Measurements from ENCODE around the gene OTOS. TPM values are rescaled to one million over a fixed set of nuclear protein-coding genes. Genes with fewer than 3 reads are reported as not detected.

OTOS gene
- total RNA-seq, result not detected

DNA sequence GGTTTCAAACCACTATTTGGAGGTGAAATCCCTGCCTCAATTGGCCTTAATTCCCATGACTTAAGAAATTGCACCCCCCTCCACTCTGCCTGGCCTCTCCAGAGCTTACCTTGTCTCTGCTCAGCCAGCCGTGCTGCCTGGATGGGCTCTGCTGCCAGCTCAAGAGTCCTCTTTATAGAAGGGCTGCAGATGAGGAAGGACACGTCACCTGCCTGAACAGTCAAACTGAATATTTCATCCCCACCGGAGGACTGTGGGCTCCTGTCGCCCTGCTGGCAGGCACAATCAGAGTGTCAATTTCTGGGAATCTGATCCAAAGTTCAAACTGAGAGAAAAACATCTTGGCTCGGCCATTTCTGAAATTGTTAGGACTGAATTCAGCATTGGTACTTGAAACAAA is at the start of gene OTOS:
TSS of gene OTOS (minus strand) at position 148 of the 400 bp plus-strand sequence. CDS start 332 bp downstream, outside the sequence.
- intact Hi-C loops (cut with DNase I), result loop anchor here (5.0 kb wide), 1 partner anchor 1103 kb away; no protein-coding TSS in a partner anchor
- no peak within 1 kb of the TSS for H3K4me3 ChIP-seq
- no peak for DNase-seq (ENCODE audit: low spot score)
- H3K9me3 ChIP-seq, result no peaks in the 10 kb centered on the region
- H3K27me3 ChIP-seq (replicated peaks; ENCODE audit: insufficient read depth), result no peaks in the 10 kb centered on the region
- TF ChIP-seq, protein P1, sequence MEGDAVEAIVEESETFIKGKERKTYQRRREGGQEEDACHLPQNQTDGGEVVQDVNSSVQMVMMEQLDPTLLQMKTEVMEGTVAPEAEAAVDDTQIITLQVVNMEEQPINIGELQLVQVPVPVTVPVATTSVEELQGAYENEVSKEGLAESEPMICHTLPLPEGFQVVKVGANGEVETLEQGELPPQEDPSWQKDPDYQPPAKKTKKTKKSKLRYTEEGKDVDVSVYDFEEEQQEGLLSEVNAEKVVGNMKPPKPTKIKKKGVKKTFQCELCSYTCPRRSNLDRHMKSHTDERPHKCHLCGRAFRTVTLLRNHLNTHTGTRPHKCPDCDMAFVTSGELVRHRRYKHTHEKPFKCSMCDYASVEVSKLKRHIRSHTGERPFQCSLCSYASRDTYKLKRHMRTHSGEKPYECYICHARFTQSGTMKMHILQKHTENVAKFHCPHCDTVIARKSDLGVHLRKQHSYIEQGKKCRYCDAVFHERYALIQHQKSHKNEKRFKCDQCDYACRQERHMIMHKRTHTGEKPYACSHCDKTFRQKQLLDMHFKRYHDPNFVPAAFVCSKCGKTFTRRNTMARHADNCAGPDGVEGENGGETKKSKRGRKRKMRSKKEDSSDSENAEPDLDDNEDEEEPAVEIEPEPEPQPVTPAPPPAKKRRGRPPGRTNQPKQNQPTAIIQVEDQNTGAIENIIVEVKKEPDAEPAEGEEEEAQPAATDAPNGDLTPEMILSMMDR (IDR thresholded peaks at IDR 0.05), result no peak
- TF ChIP-seq POLR2A (IDR thresholded peaks at IDR 0.05) (no peak), POLR2AphosphoS5 (IDR thresholded peaks at IDR 0.05) (no peak)
- no peaks in the 10 kb centered on the region for H3K36me3 ChIP-seq
- 66% methylated on average over 5 of the region's 5 CpGs for WGBS
- no peak within 1 kb of the TSS for H3K27ac ChIP-seq
- H3K4me1 ChIP-seq (replicated peaks), result no peaks in the 10 kb centered on the region

DNA sequence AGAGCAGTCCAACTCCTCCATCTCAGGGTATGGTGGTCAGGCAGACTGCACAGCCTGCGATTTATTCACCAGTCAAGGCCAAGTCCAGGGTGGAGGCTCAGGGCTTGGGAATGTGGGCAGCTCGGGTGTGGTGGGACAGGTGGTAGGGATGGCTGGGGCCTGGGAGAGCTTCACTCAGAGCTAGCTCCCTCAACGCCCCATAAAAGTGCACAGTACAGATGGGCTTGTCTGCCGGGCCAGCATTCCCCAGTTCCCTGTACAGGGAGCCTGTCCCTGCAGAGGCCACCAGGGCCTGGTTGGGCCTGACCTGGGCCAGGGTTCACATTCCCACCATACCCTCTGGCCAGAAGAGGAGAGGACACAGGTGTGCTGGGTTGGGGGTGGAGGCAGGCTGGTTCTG is 49.2 kb upstream of the OTOS start:
- intact Hi-C loops (cut with DNase I), result no loop called here
- TF ChIP-seq POLR2AphosphoS5 (IDR thresholded peaks at IDR 0.05) (no peak), POLR2A (IDR thresholded peaks at IDR 0.05) (no peak)
- TF ChIP-seq, protein P1 (IDR thresholded peaks at IDR 0.05), result no peak
- no peaks in the 10 kb centered on the region for H3K36me3 ChIP-seq
- H3K27me3 ChIP-seq (replicated peaks; ENCODE audit: insufficient read depth), result no peaks in the 10 kb centered on the region
- H3K4me1 ChIP-seq (replicated peaks), result no peaks in the 10 kb centered on the region
- no peak for DNase-seq (ENCODE audit: low spot score)
- no peak overlapping the region for H3K27ac ChIP-seq
- no peaks in the 10 kb centered on the region for H3K9me3 ChIP-seq
- no peak overlapping the region for H3K4me3 ChIP-seq
- 64% methylated on average over 4 of the region's 4 CpGs for WGBS

DNA sequence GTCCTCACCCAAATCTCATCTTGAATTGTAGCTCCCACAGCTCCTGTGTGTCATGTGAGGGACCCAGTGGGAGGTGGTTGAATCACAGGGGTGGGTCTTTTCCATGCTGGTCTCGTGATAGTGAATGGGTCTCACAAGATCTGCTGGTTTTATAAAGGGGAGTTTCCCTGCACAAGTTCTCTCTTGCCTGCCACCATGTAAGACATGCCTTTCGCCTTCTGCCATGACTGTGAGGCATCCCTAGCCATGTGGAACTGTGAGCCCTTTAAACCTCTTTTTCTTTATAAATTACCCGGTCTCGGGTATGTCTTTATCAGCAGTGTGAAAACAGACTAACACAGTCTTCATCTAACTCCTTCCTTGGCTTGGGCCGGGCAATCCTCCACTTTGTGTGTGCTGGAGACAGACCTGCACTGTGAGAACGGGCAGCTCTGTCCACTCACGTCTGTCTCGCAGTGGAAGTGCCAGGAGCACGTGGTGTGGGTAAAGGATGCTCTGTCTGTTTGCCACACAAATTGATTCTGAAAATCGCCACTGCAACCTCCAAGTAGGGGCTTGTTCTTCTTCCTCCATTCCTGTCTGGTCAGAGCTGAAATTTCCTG is 47.6 kb upstream of the OTOS start:
- intact Hi-C loops (cut with DNase I), result no loop called here
- Histone ChIP-seq H3K4me3 (no peak overlapping the region), H3K36me3 (no peaks in the 10 kb centered on the region), H3K27ac (no peak overlapping the region), H3K4me1 (replicated peaks) (no peaks in the 10 kb centered on the region), H3K9me3 (no peaks in the 10 kb centered on the region), H3K27me3 (replicated peaks; ENCODE audit: insufficient read depth) (no peaks in the 10 kb centered on the region)
- 58% methylated on average over 10 of the region's 10 CpGs for WGBS
- TF ChIP-seq, protein P1 (IDR thresholded peaks at IDR 0.05), result no peak
- no peak for TF ChIP-seq POLR2A (IDR thresholded peaks at IDR 0.05)
- TF ChIP-seq POLR2AphosphoS5 (IDR thresholded peaks at IDR 0.05), result no peak
- no peak for DNase-seq (ENCODE audit: low spot score)

DNA sequence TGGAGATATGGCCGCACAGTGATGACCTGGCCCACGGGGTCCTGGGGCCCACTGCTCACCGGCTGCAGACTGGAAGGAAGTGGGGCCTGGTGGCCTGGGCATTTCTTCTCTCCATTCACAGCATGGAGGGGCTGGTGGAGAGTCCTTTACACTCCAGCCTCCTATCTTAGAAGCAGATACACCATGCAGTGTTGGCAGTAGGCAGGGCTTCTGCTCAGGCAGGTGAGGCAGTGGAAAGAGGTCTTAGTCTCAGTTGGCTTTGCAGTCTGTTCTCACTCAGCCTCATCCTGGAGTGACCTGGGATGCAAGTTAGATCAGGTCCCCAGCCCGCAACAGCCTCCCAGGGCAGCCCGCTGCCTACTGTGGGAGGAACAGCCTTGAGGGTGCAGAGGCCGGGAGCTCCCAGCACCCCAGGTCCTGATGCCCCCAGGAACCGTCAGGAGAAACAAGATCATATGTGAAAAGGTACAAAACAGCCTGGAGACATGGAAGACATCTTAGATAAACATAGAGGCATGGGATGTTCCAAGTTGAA is 45.8 kb upstream of the OTOS start:
- intact Hi-C loops (cut with DNase I), result no loop called here
- 91% methylated on average over 7 of the region's 7 CpGs for WGBS
- H3K4me1 ChIP-seq (replicated peaks), result no peaks in the 10 kb centered on the region
- no peaks in the 10 kb centered on the region for H3K9me3 ChIP-seq
- H3K36me3 ChIP-seq, result no peaks in the 10 kb centered on the region
- DNase-seq (ENCODE audit: low spot score), result no peak
- no peak overlapping the region for H3K4me3 ChIP-seq
- no peaks in the 10 kb centered on the region for H3K27me3 ChIP-seq (replicated peaks; ENCODE audit: insufficient read depth)
- TF ChIP-seq POLR2A (IDR thresholded peaks at IDR 0.05) (no peak), POLR2AphosphoS5 (IDR thresholded peaks at IDR 0.05) (no peak)
- TF ChIP-seq, protein P1 (IDR thresholded peaks at IDR 0.05), result no peak
- no peak overlapping the region for H3K27ac ChIP-seq

DNA sequence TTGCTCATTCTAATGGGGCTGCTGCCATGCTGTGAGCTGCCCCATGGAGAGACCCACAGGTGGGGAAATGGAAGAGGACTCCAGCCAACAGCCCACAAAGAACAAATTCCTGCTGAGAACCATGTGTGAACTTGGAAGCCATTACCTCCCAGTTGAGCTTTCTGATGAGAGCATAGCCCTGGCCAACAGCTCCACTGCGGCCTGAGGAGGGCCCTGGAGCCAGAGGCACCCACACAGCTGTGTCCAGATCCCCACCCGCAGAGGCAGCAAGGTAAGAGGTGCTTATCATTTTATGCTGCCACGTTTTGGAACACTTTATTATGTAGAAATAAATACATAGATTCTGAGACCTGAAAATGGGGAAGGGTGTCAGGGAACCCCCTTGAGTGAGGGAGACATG is 44.2 kb upstream of the OTOS start:
- H3K4me3 ChIP-seq, result no peak overlapping the region
- no peaks in the 10 kb centered on the region for H3K36me3 ChIP-seq
- H3K9me3 ChIP-seq, result no peaks in the 10 kb centered on the region
- intact Hi-C loops (cut with DNase I), result no loop called here
- H3K27me3 ChIP-seq (replicated peaks; ENCODE audit: insufficient read depth), result no peaks in the 10 kb centered on the region
- H3K27ac ChIP-seq, result no peak overlapping the region
- TF ChIP-seq POLR2AphosphoS5 (IDR thresholded peaks at IDR 0.05), result no peak
- TF ChIP-seq, protein P1 (IDR thresholded peaks at IDR 0.05), result no peak
- TF ChIP-seq POLR2A (IDR thresholded peaks at IDR 0.05), result no peak
- 23% methylated on average over 3 of the region's 3 CpGs for WGBS
- DNase-seq (ENCODE audit: low spot score), result no peak
- H3K4me1 ChIP-seq (replicated peaks), result no peaks in the 10 kb centered on the region

All from prostate gland (tissue), 2 donors.